PFSK-1 (cell line): ENCODE results near the gene C1QTNF1. TPM values are rescaled to one million over a fixed set of nuclear protein-coding genes. Genes with fewer than 3 reads are reported as not detected.

Source experiments
- FOXP2 ChIP-seq: optimal IDR thresholded peaks from 2 replicates; pipeline ENCODE3; 2011; ENCODE audit warnings: borderline replicate concordance, control low read depth, inconsistent platforms; ENCODE audit not compliant: insufficient read depth; ENCODE audit errors: extremely low read length, extremely low read depth
- POLR2AphosphoS5 ChIP-seq: IDR thresholded peaks from 2 replicates; pipeline ENCODE4 v1.6.1; 2012; ENCODE audit warnings: low read depth, mild to moderate bottlenecking, control low read depth, low read length, moderate library complexity
- SIN3A ChIP-seq: IDR thresholded peaks from 2 replicates; pipeline ENCODE4 v1.6.1; 2012; ENCODE audit warnings: mild to moderate bottlenecking, low read length, moderate library complexity, borderline replicate concordance; ENCODE audit not compliant: insufficient read depth
- TAF1 ChIP-seq: IDR thresholded peaks from 2 replicates; pipeline ENCODE4 v1.6.1; 2012; ENCODE audit warnings: low read length, control low read depth, borderline replicate concordance; ENCODE audit not compliant: insufficient read depth
- polyA plus RNA-seq: library from polyadenylated mRNA; unstranded; fragments of >200 nt; gene quantifications from one replicate; pipeline ENCODE4 v1.2.1, GENCODE V29; 2012; ENCODE audit warnings: low read depth, missing spikeins; ENCODE audit not compliant: insufficient read length
- TF ChIP-seq, protein P1 (sequence below), 2 experiments: IDR thresholded peaks; 2 replicates each; pipeline versions ENCODE4 v1.6.1 to v1.8.0; 2011 to 2012; ENCODE audit warnings: low read depth in 2 of 2, low read length in 2 of 2, control low read depth in 1 of 2, inconsistent platforms in 1 of 2, mild to moderate bottlenecking in 1 of 2, moderate library complexity in 1 of 2; ENCODE audit not compliant: insufficient read depth in 1 of 2

C1QTNF1 gene, protein sequence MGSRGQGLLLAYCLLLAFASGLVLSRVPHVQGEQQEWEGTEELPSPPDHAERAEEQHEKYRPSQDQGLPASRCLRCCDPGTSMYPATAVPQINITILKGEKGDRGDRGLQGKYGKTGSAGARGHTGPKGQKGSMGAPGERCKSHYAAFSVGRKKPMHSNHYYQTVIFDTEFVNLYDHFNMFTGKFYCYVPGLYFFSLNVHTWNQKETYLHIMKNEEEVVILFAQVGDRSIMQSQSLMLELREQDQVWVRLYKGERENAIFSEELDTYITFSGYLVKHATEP
- not detected for polyA plus RNA-seq

DNA sequence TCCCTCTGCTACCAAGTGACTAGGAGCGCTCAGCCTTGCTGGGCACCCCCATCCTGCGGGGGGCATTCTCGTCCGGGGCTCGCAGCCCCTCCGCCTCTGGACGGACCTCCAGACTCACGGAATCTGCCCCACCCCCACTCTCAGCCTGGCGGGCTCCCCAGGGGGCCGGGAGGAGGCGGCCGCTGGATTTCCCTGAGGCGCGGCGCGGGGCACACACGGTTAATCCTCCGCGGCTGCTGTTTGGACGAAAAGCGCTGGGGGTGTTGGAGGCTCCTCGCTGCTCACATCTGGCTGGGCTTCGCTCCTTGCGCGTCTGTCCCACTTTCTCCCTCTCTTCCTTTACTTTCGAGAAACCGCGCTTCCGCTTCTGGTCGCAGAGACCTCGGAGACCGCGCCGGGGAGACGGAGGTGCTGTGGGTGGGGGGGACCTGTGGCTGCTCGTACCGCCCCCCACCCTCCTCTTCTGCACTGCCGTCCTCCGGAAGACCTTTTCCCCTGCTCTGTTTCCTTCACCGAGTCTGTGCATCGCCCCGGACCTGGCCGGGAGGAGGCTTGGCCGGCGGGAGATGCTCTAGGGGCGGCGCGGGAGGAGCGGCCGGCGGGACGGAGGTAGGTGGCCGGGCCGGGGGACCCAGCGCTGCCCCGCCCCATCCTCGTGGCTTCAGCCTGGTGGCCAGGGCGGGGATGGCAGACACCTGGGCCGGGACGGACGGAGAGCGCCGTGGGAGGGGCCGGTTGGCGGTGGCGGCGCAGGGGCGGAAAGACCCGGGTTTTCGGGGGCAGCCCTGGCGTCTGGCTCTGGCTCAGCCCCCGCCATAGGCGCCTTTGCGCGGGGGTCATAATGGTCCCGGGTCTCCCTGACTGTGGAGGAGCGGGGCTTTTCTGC, at the start of gene C1QTNF1:
Gene C1QTNF1, plus strand, starts transcription at position 284 of the 886 bp plus-strand sequence. CDS start 19,800 bp downstream, outside the sequence.
- TF ChIP-seq SIN3A = no peak
- no peak for TF ChIP-seq POLR2AphosphoS5
- TF ChIP-seq TAF1 = no peak
- TF ChIP-seq, protein P1, sequence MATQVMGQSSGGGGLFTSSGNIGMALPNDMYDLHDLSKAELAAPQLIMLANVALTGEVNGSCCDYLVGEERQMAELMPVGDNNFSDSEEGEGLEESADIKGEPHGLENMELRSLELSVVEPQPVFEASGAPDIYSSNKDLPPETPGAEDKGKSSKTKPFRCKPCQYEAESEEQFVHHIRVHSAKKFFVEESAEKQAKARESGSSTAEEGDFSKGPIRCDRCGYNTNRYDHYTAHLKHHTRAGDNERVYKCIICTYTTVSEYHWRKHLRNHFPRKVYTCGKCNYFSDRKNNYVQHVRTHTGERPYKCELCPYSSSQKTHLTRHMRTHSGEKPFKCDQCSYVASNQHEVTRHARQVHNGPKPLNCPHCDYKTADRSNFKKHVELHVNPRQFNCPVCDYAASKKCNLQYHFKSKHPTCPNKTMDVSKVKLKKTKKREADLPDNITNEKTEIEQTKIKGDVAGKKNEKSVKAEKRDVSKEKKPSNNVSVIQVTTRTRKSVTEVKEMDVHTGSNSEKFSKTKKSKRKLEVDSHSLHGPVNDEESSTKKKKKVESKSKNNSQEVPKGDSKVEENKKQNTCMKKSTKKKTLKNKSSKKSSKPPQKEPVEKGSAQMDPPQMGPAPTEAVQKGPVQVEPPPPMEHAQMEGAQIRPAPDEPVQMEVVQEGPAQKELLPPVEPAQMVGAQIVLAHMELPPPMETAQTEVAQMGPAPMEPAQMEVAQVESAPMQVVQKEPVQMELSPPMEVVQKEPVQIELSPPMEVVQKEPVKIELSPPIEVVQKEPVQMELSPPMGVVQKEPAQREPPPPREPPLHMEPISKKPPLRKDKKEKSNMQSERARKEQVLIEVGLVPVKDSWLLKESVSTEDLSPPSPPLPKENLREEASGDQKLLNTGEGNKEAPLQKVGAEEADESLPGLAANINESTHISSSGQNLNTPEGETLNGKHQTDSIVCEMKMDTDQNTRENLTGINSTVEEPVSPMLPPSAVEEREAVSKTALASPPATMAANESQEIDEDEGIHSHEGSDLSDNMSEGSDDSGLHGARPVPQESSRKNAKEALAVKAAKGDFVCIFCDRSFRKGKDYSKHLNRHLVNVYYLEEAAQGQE (IDR thresholded peaks at IDR 0.05; ENCODE audit: insufficient read depth in 1 of 2, low read depth in 2 of 2, low read length in 2 of 2) = no peak
- TF ChIP-seq FOXP2 = no peak

DNA sequence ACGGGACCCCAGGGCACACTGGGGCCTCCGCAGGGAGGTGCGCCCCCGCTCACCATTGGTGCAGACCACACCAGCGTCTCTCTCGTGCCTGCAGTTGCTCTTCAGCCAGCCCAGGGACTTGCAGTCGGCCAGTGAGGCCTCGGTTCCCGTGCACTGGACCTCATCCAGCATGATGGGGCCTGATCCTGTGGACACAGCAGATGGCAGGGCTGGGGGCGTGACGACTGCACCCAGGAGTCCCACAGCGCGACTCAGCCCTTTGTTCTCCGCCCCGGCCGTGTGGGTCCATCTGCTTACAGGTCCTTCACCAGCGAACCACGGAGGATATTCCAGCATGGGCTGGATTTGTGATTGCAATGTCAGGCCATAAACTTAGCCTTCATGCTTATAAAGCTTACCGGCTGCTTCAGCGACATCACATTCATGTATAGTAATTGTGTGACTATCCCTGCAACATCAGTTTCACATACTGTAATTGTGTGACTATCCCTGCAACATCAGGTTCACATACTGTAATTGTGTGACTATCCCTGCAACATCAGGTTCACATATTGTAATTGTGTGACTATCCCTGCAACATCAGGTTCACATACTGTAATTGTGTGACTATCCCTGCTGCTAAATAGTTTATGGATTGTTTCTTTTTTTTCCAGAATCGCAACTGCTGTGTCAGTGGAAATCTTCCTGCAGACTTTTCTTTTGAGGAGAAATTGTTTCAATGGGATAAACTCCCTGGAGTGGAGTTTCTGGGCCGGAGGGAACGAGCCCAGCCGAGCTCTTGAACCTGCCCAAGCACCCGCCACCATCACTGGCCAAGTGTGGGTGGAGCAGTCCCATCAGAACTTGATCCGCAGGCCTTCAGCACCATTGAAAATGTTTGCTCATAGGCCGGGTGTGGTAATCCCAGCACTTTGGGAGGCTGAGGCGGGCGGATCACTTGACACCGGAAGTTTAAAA, 49.1 kb upstream of the C1QTNF1 start:
- TF ChIP-seq TAF1 (no peak), SIN3A (no peak), POLR2AphosphoS5 (0 out of 2 replicates have a peak, but pooled peaks have one; percentile 6)

DNA sequence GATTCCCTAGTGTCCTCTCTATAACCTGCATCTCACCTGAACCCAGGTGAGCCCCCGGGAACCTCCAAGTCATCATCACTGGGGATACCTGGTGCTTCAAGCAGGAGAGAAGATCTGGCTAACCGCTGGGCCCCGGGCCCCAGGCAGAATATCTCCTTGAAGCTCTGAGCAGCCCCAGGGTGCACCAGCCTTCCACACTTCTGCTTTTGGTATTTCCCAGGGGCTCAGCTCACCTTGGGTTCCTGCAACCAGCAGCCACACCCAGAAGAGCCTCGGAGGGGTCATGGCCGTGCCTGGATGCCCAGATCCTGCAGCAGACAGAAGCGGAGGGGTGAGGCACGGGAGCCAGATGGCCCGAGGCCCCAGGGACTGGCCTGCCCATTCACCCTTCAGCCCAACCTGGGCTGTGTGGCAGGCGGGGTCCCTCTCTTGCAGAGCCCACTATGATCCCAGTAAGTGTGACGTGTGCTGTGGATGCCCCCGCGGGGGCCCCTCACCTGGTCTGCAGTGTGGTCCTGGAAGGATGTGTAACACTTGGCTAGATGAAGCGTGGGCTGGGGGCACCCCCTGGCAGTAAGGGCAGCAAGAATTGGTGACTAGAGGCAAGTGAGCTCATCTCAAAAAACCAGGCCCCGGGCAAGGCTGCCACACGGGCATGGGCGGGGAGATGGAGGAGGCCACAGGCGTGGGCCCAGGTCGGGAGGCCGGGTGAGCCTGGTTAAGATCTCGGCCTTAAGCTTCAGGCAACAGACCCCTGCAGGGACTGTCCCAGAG, 46.9 kb upstream of the C1QTNF1 start:
- TF ChIP-seq POLR2AphosphoS5 = no peak

DNA sequence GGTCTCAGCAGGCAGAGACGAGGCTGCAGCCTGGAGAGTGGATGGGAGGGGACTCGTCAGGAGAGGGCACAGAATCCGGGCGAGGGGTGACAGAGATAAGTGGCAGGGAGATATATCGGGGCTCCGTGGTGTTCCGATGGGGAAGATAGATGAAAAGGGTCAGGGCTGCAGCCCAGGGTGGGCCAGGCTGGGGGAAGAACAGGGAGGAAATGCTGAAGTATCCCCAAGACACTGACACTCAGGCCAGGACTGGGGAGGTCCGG, 46.4 kb upstream of the C1QTNF1 start:
- no peak for TF ChIP-seq FOXP2
- TF ChIP-seq, protein P1 (IDR thresholded peaks at IDR 0.05; ENCODE audit: insufficient read depth in 1 of 2, low read depth in 2 of 2, low read length in 2 of 2) = no peak
- TF ChIP-seq TAF1 = no peak
- no peak for TF ChIP-seq POLR2AphosphoS5
- no peak for TF ChIP-seq SIN3A

DNA sequence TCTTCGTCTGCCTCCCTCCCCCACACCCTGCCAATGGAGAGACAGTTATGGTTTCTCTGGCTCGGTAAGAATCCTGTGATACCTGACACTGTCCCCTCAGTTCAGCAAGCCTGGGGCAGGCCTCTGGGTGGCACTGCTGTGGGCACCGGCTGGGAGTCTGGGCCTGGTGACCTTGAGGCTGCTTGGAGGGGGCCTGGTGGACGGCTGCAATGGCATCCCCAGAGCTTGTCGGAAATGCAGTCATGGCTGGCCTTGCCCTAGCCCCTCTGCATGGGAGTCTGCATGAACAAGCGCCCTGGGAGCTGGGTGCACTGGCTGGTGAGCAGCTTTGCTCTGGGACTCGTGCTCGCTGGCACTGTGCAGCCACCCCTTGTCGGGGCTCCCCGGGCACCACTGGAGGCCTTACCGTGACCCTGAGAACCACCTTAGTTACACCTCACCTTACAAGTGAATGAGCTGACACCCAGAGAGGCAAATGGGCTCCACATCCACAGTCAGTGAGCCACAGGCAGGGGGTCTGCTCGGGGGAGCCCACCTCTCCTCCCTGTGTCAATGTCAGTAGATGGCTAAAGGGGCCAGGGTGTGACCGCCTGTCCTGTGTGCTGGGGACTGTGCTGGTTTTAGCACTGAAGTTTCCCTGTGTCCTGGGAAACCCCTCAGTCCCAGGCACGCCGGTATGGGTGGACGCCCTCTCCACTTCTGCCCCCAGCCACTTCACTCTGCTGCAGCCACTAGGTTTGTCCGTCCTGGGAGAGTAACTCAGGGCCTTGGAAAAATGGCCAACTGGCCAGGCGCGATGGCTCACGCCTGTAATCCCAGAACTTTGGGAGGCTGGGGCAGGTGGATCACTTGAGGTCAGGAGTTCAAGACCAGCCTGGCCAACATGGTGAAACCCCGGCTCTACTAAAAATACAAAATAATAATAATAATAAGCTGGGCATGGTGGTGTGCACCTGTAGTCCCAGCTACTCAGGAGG, 45.7 kb upstream of the C1QTNF1 start:
- no peak for TF ChIP-seq POLR2AphosphoS5
- TF ChIP-seq SIN3A = no peak
- TF ChIP-seq TAF1 = no peak
- TF ChIP-seq, protein P1 (IDR thresholded peaks at IDR 0.05; ENCODE audit: insufficient read depth in 1 of 2, low read depth in 2 of 2, low read length in 2 of 2) = no peak
- no peak for TF ChIP-seq FOXP2
